ENCODE data around the gene RPL18A. TPM values are rescaled to one million over a fixed set of nuclear protein-coding genes. Genes with fewer than 3 reads are reported as not detected.
A peak's percentile ranks its signal among the peaks of the same experiment; 100 is the strongest.

The RPL18A gene
- polyA plus RNA-seq (2013, experiment 1 of 4) = 3,317 TPM
- 3,326 TPM for polyA plus RNA-seq (2013, experiment 2 of 4)
- polyA plus RNA-seq (2013, experiment 3 of 4) = 3,027 TPM
- polyA plus RNA-seq (2013, experiment 4 of 4) = 3,176 TPM

DNA sequence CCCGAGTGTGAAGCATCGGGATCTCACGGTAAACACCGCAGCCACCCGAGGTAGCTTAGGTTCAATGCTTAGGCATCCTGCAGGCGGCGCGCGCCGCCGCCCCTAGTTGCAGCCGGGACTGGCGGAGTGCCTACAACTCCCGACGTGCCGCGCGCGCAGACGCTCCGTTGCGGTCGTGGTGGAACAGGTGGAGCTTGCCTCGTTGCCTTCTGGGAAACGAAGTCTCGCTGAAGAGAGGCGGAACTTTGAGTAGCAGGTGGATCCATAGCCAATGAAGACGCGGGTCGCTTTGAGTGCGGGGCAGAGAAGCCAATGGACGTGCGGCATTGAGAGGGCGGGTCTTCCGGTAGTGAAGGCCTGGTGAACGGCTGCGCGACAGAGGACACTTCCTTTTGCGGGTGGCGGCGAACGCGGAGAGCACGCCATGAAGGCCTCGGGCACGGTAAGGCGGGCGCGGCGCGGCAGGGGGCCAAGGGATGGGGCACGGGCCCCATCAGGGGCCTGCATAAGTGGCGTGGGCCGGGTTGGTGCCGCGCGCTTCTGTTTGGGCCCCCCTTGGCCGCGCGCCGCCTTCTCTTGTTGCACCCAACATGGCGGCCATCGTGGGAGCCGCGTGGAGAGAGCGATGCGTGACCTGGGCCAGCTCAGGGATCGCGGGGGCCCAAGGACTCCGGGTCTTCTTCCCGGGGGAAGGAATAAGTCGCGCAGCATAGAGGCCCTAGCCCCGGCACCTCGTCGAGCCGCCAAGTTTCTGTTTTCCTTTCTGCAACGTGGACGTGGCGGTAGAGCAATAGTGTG lies at the start of gene RPL18A:
TSS of gene RPL18A (plus strand) at position 378 of the 798 bp plus-strand sequence. CDS start at position 425, 47 bp downstream.
- Histone ChIP-seq H3K27ac (ENCODE audit: insufficient read depth, low read depth, low read length, poor library complexity, severe bottlenecking) (no peak within 1 kb of the TSS), H3K27me3 (ENCODE audit: control insufficient read depth, insufficient read depth, low read length, poor library complexity, severe bottlenecking) (peaks cover 5% of the 10 kb centered on the region), H3K4me3 (ENCODE audit: insufficient read depth, low read depth, low read length) (peak within 1 kb of the TSS; percentile 86), H3K36me3 (ENCODE audit: control insufficient read depth, insufficient read depth, low read length) (peaks cover 30% of the 10 kb centered on the region), H3K4me1 (ENCODE audit: control insufficient read depth, insufficient read depth, low read length) (peaks cover 8% of the 10 kb centered on the region), H3K9me3 (ENCODE audit: control insufficient read depth, low read length) (no peaks in the 10 kb centered on the region)
- WGBS, 2 experiments = 1% methylated on average over 80 of the region's 80 CpGs

- 87 to 91% methylated on average over 1 to 2 of the region's 2 CpGs for WGBS, 2 experiments
- no peak overlapping the region for H3K4me3 ChIP-seq (ENCODE audit: insufficient read depth, low read depth, low read length)
- no peaks in the 10 kb centered on the region for H3K36me3 ChIP-seq (ENCODE audit: control insufficient read depth, insufficient read depth, low read length)
These were observed 48.6 kb upstream of the RPL18A start for GRCh38 chr19:17811103-17811502.

DNA sequence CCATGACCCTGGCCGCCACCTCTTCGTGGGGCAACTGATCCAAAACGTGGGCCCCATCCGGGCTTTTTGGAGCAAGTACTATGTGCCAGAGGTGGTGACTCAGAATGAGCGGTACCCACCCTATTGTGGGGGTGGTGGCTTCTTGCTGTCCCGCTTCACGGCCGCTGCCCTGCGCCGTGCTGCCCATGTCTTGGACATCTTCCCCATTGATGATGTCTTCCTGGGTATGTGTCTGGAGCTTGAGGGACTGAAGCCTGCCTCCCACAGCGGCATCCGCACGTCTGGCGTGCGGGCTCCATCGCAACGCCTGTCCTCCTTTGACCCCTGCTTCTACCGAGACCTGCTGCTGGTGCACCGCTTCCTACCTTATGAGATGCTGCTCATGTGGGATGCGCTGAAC lies 48.0 kb upstream of the RPL18A start:
- WGBS, 2 experiments = 91 to 92% methylated on average over 20 of the region's 20 CpGs
- Histone ChIP-seq H3K27ac (ENCODE audit: insufficient read depth, low read depth, low read length, poor library complexity, severe bottlenecking) (no peak overlapping the region), H3K27me3 (ENCODE audit: control insufficient read depth, insufficient read depth, low read length, poor library complexity, severe bottlenecking) (no peaks in the 10 kb centered on the region), H3K36me3 (ENCODE audit: control insufficient read depth, insufficient read depth, low read length) (no peaks in the 10 kb centered on the region), H3K9me3 (ENCODE audit: control insufficient read depth, low read length) (no peaks in the 10 kb centered on the region), H3K4me1 (ENCODE audit: control insufficient read depth, insufficient read depth, low read length) (no peaks in the 10 kb centered on the region), H3K4me3 (ENCODE audit: insufficient read depth, low read depth, low read length) (no peak overlapping the region)

More at GRCh38 chr19:17811103-17811502, 48.6 kb upstream of the RPL18A start:
- Histone ChIP-seq H3K27ac (ENCODE audit: insufficient read depth, low read depth, low read length, poor library complexity, severe bottlenecking) (no peak overlapping the region), H3K9me3 (ENCODE audit: control insufficient read depth, low read length) (no peaks in the 10 kb centered on the region), H3K4me1 (ENCODE audit: control insufficient read depth, insufficient read depth, low read length) (no peaks in the 10 kb centered on the region), H3K27me3 (ENCODE audit: control insufficient read depth, insufficient read depth, low read length, poor library complexity, severe bottlenecking) (no peaks in the 10 kb centered on the region)

- H3K27me3 ChIP-seq (ENCODE audit: control insufficient read depth, insufficient read depth, low read length, poor library complexity, severe bottlenecking) = no peaks in the 10 kb centered on the region
- H3K27ac ChIP-seq (ENCODE audit: insufficient read depth, low read depth, low read length, poor library complexity, severe bottlenecking) = no peak overlapping the region
- 81% methylated on average over 5 of the region's 5 CpGs for WGBS, 2 experiments
- no peaks in the 10 kb centered on the region for H3K4me1 ChIP-seq (ENCODE audit: control insufficient read depth, insufficient read depth, low read length)
- no peak overlapping the region for H3K4me3 ChIP-seq (ENCODE audit: insufficient read depth, low read depth, low read length)
- H3K9me3 ChIP-seq (ENCODE audit: control insufficient read depth, low read length) = no peaks in the 10 kb centered on the region
- no peaks in the 10 kb centered on the region for H3K36me3 ChIP-seq (ENCODE audit: control insufficient read depth, insufficient read depth, low read length)
These were observed 47.6 kb upstream of the RPL18A start for GRCh38 chr19:17812099-17812498.

DNA sequence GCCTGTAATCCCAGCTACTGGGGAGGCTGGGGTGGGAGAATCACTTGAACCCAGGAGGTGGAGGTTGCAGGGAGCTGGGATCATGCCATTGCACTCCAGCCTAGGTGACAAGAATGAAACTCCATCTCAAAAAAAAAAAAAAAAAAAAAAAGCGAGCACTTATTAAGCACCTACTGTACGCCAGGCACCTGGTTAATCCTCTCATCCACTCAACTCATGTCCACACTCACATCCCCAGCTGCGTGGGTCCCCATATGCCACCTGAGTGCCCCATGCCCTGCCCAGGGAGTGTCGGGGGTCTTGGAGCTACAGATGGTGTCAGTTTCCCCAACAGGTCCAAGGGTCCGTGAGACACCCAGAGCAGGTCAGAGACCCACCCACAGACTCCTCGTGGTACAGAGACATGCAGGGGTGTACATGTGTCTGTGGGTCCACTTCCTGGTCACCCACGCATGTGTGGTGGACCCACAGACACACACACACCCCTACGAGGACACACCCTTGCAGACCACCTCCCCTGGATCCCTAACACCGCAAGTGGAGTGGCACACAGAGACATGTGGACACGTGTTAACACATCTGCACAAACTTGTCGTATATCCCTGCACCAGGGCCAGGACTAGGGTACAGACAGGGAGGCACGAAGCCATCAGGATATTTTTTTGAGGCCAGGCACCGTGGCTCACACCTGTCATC lies 41.9 kb upstream of the RPL18A start:
- H3K9me3 ChIP-seq (ENCODE audit: control insufficient read depth, low read length) = no peaks in the 10 kb centered on the region
- 84 to 86% methylated on average over 13 of the region's 13 CpGs for WGBS, 2 experiments
- no peaks in the 10 kb centered on the region for H3K36me3 ChIP-seq (ENCODE audit: control insufficient read depth, insufficient read depth, low read length)
- no peak overlapping the region for H3K4me3 ChIP-seq (ENCODE audit: insufficient read depth, low read depth, low read length)
- no peaks in the 10 kb centered on the region for H3K27me3 ChIP-seq (ENCODE audit: control insufficient read depth, insufficient read depth, low read length, poor library complexity, severe bottlenecking)
- H3K27ac ChIP-seq (ENCODE audit: insufficient read depth, low read depth, low read length, poor library complexity, severe bottlenecking) = no peak overlapping the region
- H3K4me1 ChIP-seq (ENCODE audit: control insufficient read depth, insufficient read depth, low read length) = no peaks in the 10 kb centered on the region

GRCh38 chr19:17821190-17821589 lies 38.5 kb upstream of the RPL18A start, which contains the start of gene INSL3:
TSS of gene INSL3 (minus strand) at chr19:17821519. CDS start at chr19:17821506, 13 bp downstream.
- H3K27ac ChIP-seq (ENCODE audit: insufficient read depth, low read depth, low read length, poor library complexity, severe bottlenecking) = no peak within 1 kb of the TSS
- 94 to 95% methylated on average over 34 of the region's 34 CpGs for WGBS, 2 experiments
- H3K27me3 ChIP-seq (ENCODE audit: control insufficient read depth, insufficient read depth, low read length, poor library complexity, severe bottlenecking) = no peaks in the 10 kb centered on the region
- H3K4me3 ChIP-seq (ENCODE audit: insufficient read depth, low read depth, low read length) = no peak within 1 kb of the TSS
- H3K4me1 ChIP-seq (ENCODE audit: control insufficient read depth, insufficient read depth, low read length) = no peaks in the 10 kb centered on the region
- H3K36me3 ChIP-seq (ENCODE audit: control insufficient read depth, insufficient read depth, low read length) = no peaks in the 10 kb centered on the region
- no peaks in the 10 kb centered on the region for H3K9me3 ChIP-seq (ENCODE audit: control insufficient read depth, low read length)

- Histone ChIP-seq H3K4me3 (ENCODE audit: insufficient read depth, low read depth, low read length) (no peak overlapping the region), H3K9me3 (ENCODE audit: control insufficient read depth, low read length) (no peaks in the 10 kb centered on the region), H3K36me3 (ENCODE audit: control insufficient read depth, insufficient read depth, low read length) (no peaks in the 10 kb centered on the region), H3K4me1 (ENCODE audit: control insufficient read depth, insufficient read depth, low read length) (no peaks in the 10 kb centered on the region), H3K27ac (ENCODE audit: insufficient read depth, low read depth, low read length, poor library complexity, severe bottlenecking) (no peak overlapping the region), H3K27me3 (ENCODE audit: control insufficient read depth, insufficient read depth, low read length, poor library complexity, severe bottlenecking) (no peaks in the 10 kb centered on the region)
- WGBS, 2 experiments = 74 to 75% methylated on average over 8 of the region's 8 CpGs
These were observed 35.4 kb upstream of the RPL18A start for GRCh38 chr19:17824339-17824738.

- H3K36me3 ChIP-seq (ENCODE audit: control insufficient read depth, insufficient read depth, low read length) = no peaks in the 10 kb centered on the region
- WGBS, 2 experiments = 91 to 92% methylated on average over 13 of the region's 13 CpGs
- H3K4me3 ChIP-seq (ENCODE audit: insufficient read depth, low read depth, low read length) = no peak overlapping the region
- peaks cover 6% of the 10 kb centered on the region for H3K27me3 ChIP-seq (ENCODE audit: control insufficient read depth, insufficient read depth, low read length, poor library complexity, severe bottlenecking)
- no peak overlapping the region for H3K27ac ChIP-seq (ENCODE audit: insufficient read depth, low read depth, low read length, poor library complexity, severe bottlenecking)
- H3K4me1 ChIP-seq (ENCODE audit: control insufficient read depth, insufficient read depth, low read length) = peaks cover 6% of the 10 kb centered on the region
- H3K9me3 ChIP-seq (ENCODE audit: control insufficient read depth, low read length) = no peaks in the 10 kb centered on the region
These were observed 33.1 kb upstream of the RPL18A start for GRCh38 chr19:17826508-17827056.

- H3K27me3 ChIP-seq (ENCODE audit: control insufficient read depth, insufficient read depth, low read length, poor library complexity, severe bottlenecking) = peaks cover 12% of the 10 kb centered on the region
- peak overlapping the region; percentile 76 for H3K27ac ChIP-seq (ENCODE audit: insufficient read depth, low read depth, low read length, poor library complexity, severe bottlenecking)
- peak overlapping the region; percentile 39 for H3K4me3 ChIP-seq (ENCODE audit: insufficient read depth, low read depth, low read length)
- H3K4me1 ChIP-seq (ENCODE audit: control insufficient read depth, insufficient read depth, low read length) = peaks cover 11% of the 10 kb centered on the region
- H3K9me3 ChIP-seq (ENCODE audit: control insufficient read depth, low read length) = no peaks in the 10 kb centered on the region
- no peaks in the 10 kb centered on the region for H3K36me3 ChIP-seq (ENCODE audit: control insufficient read depth, insufficient read depth, low read length)
- 5% methylated on average over 29 of the region's 29 CpGs for WGBS, 2 experiments
These were observed 29.7 kb upstream of the RPL18A start for GRCh38 chr19:17829855-17830566.

Data from ectodermal cell (in vitro differentiated cells).